NCI-H1694 treated with DMSO at 0.1 percent for 48 hours (cell line): ENCODE results near the gene RYR3.

Experiments
- DNase-seq: peaks from one replicate; lab custom pipeline; 2025; lab: John Stamatoyannopoulos, UW

The RYR3 gene

GRCh38 chr15:33382491-33382890 lies 71.7 kb downstream of the RYR3 start:
- no peak for DNase-seq

GRCh38 chr15:33384307-33384706 lies 73.5 kb downstream of the RYR3 start:
- DNase-seq: no peak

- no peak for DNase-seq
Measured at GRCh38 chr15:33392453-33392852, 81.7 kb downstream of the RYR3 start.

- DNase-seq: no peak
Measured at GRCh38 chr15:33393546-33393945, 82.8 kb downstream of the RYR3 start.

- no peak for DNase-seq
Measured at GRCh38 chr15:33395321-33395720, 84.6 kb downstream of the RYR3 start.

DNA sequence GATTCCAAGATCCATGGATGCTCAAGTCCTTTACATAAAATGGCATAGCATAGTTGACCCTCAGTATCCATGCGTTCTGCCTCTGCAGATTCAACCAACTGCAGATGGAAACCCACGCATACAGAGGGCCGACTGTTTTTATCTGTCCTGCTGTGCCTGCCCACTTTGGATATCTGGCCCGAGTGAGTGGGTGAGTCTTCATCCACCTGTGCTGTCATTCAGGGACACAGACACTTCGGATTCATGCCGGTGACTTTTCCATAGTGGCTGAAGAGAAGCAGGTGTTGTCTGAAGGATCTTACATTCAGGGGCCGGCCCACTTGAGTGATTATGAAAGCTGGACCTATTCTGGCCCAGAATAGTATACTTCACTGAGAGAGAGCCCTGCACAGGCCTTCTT lies 85.1 kb downstream of the RYR3 start:
- DNase-seq: no peak

DNA sequence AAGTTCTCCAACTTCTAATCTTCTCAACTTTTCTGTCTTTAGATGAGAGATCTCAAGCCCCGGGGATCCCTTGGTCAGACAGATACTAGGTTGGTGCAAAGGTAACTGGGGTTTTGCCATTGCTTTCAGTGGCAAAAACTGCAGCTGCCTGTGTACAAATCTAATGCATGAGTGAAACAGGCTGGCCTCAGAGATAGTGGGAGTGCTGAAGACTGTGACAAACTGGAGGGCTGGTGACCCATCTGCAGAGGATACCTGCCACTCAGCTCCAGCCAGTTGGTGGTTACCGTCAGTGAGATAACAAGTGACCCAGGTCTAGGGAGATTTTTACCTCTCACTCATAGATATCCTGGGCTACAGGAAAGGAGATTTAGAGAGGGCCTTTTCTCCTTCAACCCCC lies 85.7 kb downstream of the RYR3 start:
- DNase-seq: no peak

DNA sequence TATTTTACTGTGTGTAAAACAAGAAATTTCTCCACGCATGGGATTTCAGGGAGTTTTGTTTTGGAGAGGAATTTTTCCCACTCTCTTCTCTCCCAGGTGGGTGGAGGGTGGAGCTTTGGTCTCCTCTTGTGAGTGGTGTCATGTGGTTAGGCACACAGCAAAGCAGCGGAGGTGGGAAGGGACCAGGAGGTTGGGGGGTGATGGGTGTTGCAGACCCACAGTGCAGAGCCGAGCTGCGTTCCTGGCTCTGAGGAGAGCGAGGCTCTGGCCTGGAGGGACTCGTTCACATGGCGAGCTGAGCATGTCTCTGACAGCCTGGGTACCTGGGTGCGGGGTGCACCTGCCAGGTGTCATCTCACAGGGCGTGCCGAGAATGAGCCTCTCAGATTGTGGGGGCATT lies 87.8 kb downstream of the RYR3 start:
- DNase-seq: no peak

GRCh38 chr15:33400941-33401340 lies 90.2 kb downstream of the RYR3 start:
- no peak for DNase-seq

DNA sequence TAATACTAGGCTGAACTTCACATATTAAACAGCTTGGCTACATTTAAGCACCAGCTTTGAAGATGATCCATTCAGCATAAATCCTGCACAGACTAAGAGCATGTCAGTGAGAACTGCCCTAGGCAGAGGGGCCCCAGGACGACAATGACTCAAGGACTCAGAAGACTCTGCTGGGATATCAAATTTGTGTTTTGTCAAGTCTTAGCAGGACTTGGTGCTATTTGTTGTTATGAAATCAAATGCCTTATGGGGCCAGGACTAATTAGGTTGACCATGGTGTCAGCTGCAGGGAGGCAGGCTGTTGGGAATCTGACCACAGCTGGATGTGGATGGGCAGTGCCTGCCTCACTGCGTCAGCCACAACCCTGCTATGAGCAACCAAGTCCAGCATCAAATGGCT lies 91.8 kb downstream of the RYR3 start:
- no peak for DNase-seq

GRCh38 chr15:33405096-33405495 lies 94.3 kb downstream of the RYR3 start:
- no peak for DNase-seq

GRCh38 chr15:33411596-33412540 lies 101.1 kb downstream of the RYR3 start:
- no peak for DNase-seq

DNA sequence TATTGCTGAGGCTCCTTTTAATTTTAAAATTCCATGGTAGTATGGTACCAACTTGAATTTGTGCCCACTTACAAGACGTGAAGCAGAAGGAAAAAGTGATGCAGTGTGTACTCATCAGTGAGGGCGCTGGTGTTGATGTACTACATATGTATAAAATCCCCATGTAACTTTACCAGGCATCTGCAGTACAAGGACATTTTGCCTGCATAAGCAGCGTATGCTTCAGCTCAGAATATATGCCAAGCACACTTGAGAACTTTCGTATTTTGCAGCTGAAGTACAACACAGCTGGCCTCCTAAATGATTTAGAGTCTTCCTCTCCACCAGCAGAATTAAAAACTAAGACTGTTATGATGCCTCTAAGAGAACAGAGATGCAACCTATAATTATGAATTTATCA lies 108.9 kb downstream of the RYR3 start:
- DNase-seq: no peak

DNA sequence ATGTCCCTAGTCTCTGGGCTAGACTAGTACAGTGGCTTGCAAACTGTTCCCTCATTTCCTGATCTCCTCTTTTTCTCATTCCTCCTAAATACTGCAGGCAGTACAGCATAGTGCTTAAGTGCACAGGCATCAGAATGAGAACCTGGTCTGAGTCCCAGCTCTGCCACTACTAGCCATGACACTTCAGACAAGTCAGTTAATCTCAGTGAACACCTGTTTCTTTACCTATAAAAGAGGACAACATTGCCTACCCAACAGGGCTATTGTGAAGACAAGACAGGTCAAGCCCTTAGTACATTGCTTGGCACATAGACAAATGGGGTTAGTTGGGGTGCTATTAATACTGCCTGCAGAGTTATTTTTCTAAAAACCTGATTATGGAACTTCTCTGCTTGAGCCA lies 113.3 kb downstream of the RYR3 start:
- DNase-seq: no peak

DNA sequence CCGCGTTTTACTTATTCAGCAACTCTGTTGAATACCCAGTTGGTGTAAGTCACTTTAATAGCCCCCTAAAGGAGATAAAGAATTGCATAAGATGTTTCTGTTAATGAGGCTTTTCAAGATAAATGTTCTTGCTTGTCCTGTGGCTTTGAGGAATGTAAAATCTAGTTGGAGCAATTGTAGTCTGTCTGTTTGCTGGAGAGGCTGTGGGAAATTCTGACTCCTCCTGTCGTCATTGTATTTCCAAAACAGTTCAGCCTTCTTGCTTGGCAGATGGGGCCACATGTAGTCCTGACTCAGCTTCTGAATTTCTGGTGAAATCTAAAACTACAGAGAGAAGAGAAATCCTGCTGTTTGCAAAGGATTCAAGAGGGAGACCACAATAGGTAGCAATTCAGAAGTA lies 114.4 kb downstream of the RYR3 start:
- no peak for DNase-seq

DNA sequence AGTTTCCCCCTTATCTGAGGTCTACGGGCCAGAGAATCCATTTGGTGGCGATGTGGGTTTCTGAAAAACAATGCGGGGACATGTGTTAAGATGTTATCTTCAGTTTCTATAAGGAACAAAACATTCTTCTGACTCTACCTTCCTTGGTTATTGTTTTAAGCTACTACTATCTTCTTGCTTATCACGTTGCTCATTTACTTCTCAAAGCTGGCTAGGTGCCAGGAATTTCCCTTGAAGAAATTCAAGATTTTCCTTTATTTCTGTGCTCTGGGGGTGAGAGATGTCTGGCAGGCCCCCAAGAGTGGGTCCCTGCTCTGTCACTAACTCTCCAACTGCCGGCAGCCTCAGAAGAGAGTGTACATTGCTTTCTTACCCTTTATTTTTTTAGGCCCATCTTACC lies 119.8 kb downstream of the RYR3 start:
- DNase-seq: no peak

GRCh38 chr15:33433821-33434220 lies 123.1 kb downstream of the RYR3 start:
- DNase-seq: no peak

DNA sequence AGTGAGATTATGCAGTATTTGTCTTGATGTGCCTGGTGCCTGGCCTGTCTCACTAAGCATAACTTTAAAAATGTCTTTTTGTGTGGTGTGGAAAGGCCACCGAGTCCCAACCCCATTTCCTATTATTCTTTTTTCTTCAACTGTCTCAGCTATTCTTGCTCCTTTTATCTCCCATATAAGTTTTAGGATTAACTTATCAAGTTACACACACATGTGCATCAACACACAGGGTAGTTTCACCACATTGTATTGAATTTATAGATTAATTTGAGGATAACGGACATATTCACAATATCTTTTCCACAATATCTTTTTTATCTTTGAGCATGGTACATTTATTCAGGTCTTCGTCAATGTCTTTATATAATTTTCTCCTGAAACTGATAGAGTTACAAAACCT lies 127.6 kb downstream of the RYR3 start:
- no peak for DNase-seq

DNA sequence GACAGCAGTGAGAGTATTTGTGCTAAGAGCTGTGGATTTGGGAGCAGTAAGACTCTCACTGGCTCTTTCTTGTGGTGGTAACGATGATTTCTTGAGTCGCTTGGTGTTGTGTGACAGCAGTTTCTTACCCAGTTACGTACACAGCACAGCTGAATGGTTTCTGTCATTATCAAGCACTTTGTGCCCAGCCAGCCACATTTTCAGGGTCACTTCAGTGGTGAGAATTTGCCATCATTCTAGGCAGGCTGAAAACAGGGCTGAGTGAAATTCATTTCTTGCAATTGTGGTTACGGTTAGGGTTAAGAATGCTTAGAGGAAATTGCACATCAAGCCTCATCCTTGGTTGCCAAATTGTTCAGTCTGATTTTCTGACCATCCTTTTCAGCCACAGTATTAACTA lies 130.1 kb downstream of the RYR3 start:
- DNase-seq: no peak

- DNase-seq: no peak
Measured at GRCh38 chr15:33442449-33442848, 131.7 kb downstream of the RYR3 start.

- DNase-seq: no peak
Measured at GRCh38 chr15:33443708-33444107, 132.9 kb downstream of the RYR3 start.

DNA sequence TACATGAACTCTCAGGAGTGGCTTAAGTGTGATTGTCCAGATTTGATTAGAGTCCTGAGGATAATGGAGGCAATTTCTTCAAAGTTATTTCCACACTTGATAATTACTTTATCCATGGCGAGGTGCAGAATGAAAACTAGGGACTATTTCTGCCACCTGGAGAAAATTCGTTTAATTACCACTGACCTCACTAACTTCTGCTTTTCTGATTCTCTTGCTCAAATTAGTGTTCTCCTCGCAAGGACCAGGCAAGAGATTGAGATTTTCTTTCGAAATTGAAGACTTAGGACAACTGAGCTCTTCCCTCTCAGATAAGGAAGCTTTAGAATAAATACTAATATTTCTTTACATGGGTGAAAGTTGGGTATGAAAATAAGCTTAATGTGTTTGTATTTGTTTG lies 135.2 kb downstream of the RYR3 start:
- DNase-seq: no peak

- DNase-seq: no peak
Measured at GRCh38 chr15:33448151-33448550, 137.4 kb downstream of the RYR3 start.

DNA sequence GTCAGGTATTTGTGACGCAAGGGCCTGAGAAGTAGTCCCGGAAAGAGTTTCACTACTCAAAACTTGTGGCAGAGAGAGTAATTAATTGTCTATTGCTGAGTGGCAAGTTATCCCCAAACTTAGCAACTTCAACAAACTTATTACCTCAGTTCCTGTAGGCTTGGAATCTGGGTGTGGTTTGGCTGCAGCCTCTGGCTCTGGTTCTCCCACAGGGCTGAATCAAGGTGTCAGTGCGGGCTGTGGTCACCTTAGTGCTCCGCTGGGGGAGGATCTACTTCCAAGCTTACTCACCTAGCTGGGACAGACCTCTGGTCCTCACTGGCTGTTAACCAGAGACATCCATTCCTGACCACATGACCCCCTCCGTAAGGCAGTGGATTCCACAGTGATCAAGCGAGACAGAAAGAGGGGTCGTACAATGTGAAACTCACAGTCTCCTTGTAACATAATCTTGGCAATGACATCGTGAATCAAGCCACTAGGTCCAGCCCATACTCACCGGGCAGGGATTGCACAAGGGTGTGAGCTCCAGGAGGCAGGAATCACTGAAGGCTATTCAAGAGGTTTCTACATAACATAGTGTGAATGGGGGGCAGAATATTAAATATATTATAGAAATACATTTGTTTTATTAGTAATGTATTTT lies 138.3 kb downstream of the RYR3 start:
- no peak for DNase-seq
